HG03342 (cell line): ENCODE measurements around the gene SNRNP25.
"Not testable (repeated sequence)": the region's sequence is repeated elsewhere in the genome, so short reads cannot be mapped to it uniquely, and the experiment has no call there.

ENCODE experiments used
- ATAC-seq: cut with Tn5 transposase; IDR thresholded peaks from one replicate; pipeline ENCODE4 v1.9.1; 2021; ENCODE audit warnings: mild to moderate bottlenecking, moderate library complexity; ENCODE audit not compliant: unreplicated experiment

The SNRNP25 gene

DNA sequence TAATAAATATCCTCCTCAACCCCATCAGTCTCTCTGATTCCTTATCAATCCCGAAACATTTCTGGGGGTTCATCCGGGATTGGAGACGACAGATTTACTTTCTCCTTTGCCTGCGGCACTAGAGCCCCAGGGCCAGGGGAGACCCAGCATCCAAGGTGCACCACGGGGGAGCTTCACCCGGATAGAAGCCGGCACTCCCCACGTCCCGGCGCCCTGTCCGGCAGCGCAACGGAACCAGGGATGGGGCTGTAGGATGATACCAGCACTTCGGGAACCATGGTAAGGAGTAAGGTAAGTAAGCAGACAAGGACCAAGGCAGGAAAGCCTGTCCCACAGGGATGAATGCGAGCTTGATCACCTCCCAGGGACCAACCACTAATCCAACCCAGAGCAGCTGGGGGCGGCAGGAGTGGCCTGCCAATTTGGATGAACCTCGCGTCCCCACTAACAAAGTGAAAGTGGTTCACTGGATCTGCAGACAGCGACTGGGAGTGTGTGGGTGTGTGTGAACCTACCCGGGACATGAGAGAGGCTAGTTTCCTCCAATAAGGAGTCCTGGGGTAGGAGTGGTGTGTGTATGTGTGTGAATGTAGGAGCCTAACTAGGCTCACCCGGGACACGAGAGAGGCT, 12.1 kb upstream of the SNRNP25 start:
- no peak for ATAC-seq

DNA sequence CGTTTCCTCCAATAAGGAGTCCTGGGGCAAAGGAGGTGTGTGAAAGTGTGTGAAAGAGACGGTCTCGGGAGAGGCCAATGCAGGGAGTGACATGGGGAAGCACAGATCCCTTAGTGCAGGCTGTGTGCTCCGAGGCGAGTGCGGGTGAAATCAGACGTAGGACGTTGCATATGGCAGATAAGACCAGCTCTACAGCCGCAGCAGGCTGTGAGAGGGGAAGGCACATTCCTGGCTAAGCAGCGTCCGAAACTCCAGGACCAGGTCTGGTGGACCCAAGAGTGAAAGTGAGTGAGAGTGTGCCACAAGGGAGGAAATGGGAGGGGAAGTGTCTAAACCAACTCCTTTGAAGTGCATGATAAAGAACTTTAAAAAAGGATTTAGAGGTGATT, 11.6 kb upstream of the SNRNP25 start:
- no peak for ATAC-seq

DNA sequence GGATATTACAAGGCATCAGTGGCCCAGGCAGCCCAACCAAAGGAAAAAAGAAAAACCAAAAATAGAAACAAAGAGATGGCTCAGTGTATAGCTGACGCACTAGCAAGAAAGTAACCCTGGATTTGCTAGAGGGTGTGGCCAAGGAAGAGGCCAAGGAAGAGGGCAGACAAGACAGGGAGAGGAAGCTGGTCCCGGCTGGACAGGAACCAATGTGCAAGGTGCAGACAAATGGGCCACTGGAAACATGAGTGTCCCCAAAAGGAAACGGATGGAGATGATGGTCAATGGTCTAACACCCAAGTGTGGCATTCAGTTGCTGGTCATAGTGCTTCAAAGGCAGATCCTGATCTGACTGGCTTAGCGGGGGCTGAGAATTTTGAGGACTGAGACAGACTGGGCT, 10.9 kb upstream of the SNRNP25 start:
- no peak for ATAC-seq

DNA sequence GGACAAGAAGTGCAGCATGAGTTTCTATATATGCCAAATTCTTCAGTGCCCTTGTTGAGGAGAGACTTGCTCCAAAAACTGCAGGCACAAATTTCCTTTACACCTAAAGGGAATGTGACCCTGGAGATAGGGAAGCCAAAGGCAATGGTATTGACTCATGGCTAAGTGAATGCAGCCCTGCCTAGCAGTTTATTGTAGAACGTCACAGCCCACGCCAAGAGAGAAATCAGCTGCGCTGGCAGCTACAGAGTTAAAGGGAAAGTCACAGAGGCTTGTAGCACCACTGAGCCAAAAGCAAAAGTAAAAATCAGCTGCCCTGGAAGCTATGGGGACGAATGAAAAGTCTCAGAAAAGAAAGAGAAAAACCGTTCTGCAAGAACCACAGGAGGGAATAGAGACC, 10.3 kb upstream of the SNRNP25 start:
- no peak for ATAC-seq

DNA sequence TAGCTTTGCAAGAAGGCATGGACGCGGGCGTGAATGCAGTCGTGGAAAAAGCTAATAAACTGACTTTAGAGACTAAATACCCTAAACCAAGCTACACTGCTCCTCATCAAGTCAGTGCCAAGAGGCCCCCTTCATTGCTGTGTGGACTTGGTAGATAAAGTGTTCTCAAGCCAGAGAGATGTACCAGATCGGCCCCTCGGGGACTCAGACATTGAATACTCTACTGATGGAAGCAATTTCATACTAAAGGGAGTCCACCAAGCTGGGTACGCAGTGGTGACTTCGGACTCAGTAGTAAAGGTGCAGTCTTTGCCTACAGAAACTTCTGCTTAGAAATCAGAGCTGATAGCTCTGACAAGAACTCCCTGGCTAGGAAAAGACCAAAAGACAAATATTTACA, 9.0 kb upstream of the SNRNP25 start:
- no peak for ATAC-seq

DNA sequence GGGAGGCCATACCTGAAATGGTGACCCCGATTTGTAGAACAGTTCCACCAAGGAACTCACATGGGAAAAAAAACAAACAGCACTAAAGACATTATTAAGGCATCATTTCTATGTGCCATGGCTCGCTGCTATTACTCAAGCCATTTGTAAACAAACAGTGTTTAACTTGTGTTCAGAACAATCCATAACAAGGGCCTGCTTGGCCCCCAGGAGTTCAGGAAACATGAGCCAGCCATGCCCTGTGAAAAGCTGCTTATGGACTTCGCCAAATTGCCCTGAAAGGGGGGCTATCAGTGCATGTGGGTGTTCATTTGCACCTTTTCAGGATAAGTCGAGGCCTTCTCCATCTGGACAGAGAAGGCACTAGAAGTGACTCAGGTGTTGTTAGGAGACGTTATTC, 8.2 kb upstream of the SNRNP25 start:
- no peak for ATAC-seq

DNA sequence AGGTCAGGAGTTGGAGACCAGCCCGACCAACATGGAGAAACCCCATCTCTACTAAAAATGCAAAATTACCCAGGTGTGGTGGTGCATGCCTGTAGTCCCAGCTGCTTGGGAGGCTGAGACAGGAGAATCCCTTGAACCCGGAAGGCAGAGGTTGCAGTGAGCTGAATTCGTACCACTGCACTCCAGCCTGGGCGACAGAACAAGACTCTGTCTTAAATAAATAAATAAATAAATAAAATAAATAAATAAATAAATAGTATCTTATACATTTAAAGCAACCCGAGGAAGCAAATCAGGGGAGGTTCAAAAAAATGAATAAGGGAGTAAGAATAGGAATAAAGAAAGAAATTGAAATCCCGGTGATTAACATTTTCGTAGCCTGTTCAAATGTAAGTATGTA, 7.1 kb upstream of the SNRNP25 start:
- not testable (repeated sequence) for ATAC-seq

DNA sequence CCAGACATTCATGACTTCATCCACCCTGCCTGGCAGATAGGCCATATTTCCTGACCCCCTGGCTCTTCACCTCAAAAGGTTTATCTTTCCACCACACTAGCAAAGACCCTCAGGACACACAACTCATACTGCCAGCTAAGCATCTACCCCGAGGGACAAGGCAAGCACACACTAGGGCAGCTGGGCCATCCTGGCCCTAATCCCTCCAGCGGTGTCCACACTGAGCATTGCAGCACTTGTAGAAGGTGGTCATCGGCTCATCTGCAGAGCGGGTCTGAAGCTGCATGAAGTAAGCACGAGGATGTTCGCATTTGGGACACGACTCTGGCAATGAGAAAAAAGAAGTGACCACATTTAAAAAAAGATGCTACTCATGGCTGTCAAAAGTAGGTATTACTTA, 6.4 kb upstream of the SNRNP25 start:
- no peak for ATAC-seq

DNA sequence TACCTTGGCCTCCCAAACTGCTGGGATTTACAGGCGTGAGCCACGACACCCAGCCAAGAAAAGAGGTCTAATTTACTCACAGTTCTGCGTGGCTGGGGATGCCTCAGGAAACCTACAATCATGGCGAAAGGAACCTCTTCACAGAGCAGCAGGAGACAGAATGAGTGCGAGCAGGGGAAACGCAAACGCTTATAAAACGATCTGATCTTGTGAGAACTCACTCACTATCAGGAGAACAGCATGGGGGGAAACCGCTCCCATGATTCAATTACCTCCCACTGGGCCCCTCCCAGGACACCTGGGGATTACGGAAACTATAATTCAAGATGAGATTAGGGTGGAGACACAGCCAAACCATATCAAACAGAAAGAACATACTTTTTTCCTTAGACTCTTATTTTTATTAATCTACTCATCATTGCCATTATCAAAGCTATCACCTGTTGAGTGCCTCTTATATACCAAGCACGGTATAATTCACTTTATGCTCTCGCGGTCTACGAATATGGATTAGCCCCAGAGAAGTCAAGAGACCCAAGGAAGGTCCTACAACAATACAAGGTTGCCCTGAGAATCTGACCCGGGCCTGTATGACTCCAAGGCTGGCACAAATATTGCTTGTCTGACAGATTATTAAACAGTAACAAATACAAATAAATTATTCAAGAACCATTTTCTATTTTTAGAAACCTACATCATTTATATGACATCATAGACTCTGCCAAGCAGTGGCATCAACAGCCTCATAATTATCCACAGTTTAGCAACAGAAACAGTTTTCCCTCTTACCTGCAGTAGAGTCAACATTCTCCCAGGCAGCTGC, 2.6 kb upstream of the SNRNP25 start:
- ATAC-seq, result no peak

DNA sequence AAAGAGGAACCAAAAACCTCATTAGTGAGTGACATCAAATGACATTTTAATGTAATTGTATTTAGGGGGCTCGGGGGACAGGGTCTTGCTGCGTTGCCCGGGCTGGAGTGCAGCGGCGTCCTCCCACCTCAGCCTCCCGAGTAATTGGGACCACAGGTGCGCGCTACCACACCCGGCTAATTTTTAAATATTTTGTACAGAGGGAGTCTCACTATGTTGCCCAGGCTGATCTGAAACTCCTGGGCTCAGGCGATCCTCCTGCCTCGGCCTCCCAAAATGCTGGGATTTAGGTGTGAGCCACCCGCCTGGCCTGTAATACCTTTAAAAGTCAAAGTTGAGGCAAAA, 581 bp downstream of the SNRNP25 start:
- no peak for ATAC-seq

DNA sequence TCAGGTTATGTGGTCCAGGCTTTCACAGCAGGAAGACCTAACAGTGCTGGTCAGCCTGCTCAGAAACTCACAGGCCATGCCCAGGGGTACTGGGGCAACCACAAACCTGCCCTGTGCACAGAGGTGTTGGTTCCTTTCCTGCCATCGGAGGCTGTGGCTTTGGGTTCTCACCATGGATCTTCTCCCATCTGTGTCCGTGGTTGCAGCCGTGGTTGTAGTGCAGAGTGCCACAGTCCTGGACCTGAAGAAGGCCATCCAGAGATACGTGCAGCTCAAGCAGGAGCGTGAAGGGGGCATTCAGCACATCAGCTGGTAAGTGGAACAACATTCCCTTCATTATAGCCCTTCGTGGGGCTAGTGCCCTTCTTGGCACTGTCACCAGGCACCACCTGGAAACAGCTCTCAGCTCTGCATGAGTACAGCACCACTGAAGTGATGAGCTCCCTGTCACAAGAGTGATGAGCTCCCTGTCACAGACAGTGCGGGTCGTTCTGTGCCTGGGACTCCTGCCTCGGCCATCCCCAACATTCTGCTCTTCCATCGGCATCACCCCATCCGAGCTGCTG, 2.0 kb downstream of the SNRNP25 start:
- no peak for ATAC-seq

DNA sequence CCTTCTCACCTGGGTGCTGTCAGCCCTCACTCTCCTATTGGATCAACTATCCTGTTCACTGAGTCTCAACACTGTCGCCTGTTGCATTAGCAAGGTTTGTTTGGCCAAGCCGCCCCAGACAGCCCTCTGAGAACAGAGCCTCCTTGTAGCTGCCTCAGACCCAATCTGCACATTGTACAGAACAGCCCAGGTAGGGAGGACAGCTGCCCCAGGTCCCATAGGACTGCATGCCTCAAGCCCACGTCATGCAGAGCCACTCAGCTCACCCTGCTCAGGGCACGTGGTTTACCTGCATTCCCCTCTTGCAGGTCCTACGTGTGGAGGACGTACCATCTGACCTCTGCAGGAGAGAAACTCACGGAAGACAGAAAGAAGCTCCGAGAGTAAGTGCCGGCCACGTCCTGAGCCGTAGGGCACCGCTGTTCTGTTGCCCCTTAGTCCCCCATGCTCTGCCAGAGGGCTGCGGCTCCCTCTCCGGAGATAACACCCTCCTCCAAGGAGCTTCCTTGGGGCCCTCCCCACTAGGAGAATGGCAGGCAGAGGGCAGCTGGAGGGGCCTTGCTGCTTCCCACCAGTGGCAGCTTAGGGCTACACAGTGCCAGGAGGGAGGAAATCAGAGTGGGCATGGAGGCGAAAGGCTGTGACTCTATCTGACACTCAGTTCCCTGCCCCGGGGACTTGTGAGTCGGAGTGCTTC, 2.8 kb downstream of the SNRNP25 start:
- ATAC-seq, result no peak

DNA sequence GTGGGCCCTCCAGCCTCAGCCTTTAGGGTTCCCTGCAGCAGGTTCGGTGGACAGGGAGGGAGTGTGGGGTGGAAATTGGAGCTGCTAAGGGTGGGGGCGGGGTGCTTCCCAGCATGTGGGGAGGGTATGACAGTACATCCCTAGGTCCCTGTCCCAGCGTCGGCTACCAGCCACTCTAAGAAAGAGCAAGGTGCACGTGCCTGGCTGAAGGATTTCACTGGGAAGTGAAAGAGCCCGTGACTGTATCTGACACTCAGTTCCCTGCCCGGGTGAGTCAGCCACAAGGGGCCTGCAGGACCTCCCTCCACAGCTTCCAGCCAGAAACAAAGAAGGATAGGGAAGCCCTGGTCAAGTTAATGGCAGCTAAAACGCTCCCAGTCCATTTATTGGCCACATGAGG, 4.1 kb downstream of the SNRNP25 start:
- ATAC-seq, result no peak

DNA sequence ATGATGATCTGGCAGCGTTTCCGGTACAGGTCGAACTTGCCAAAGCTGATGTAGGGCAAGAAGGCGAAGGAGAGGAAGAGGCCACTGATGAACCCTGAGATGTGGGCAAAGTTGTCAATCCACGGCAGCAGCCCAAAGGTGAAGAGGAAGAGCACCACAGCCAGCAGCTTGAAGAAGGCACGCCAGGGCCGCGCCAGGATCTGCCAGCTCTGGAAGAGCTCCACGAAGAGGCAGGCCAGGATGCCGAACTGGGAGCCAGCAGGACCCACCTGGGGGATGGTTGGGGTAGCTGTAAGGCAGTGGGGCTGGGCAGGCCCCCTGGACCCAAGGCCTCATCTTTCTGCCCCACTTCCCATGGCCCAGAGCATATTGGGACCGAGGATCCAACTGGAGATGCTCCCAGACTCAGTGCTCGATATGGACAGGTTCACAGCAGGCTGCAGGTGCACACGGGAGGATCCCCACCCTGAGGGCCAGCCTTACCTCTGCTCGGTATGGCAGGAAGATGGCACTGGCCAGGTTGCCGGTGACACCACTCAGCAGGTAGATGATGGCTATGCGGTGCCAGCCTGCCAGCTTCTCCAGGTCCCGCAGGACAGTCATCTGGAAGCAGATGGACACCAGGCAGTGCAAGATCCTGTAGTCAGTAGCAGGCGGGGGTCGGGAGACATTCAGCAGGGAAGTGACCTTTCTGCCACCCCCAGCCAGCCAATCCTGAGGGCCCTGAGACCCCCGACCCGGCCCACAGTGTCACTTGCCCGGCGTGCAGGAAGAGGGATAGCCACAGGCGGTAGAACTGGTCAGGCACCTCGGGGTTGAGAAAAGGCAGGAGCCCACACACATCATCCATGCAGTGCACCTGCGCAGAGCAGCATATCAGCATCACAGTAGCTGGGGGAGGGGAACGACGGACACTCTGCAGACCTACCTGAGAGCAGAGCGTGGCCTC, 5.1 kb downstream of the SNRNP25 start:
- ATAC-seq, result no peak

DNA sequence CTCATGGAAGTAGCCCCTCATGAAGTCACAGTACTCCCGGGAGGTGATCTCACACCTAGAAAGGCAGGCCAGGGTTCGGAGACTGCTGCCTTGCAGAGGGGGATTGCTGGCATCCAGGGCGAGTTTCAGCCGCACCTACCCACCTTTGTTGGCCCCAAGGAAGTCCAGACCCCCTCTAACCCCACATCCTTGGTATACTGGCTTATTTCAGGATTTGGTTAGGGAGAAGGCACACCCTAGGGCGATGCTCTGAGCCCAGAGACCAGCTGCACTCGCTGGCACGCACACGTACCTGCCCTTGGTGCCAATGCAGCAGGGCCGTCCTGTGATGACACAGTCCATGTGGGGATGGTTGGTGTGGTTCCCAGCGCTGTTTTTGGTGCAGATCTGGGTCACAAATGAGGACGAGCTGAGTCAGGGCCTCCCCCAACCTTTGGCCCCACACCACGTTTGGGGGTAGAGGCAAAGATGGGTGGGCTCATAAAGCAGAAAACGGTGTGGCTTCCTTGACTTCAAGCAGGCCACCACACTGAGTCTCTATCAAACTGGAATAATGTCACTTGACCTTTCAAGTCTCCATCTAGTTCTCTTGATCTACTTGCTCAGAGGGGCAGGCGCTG, 5.9 kb downstream of the SNRNP25 start:
- ATAC-seq, result no peak

DNA sequence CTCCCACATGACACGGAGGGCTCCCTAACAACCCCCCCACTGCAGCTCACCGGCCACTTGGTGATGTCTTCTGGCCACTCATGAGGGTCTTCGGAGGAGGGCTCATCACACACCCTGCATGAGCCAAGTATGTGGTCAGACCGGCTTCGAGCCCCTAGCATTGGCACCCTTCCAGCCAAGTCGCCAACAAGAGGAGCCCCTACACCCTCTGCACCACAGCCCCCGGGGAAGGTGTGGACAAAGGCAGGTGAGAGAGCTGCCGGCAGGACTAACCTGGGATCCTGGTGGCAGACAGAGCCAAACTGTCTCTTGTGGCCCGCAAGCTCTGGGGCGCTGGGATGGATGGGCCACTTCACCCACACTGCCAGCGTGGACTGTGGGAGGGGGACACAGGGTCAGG, 6.5 kb downstream of the SNRNP25 start:
- ATAC-seq, result no peak

DNA sequence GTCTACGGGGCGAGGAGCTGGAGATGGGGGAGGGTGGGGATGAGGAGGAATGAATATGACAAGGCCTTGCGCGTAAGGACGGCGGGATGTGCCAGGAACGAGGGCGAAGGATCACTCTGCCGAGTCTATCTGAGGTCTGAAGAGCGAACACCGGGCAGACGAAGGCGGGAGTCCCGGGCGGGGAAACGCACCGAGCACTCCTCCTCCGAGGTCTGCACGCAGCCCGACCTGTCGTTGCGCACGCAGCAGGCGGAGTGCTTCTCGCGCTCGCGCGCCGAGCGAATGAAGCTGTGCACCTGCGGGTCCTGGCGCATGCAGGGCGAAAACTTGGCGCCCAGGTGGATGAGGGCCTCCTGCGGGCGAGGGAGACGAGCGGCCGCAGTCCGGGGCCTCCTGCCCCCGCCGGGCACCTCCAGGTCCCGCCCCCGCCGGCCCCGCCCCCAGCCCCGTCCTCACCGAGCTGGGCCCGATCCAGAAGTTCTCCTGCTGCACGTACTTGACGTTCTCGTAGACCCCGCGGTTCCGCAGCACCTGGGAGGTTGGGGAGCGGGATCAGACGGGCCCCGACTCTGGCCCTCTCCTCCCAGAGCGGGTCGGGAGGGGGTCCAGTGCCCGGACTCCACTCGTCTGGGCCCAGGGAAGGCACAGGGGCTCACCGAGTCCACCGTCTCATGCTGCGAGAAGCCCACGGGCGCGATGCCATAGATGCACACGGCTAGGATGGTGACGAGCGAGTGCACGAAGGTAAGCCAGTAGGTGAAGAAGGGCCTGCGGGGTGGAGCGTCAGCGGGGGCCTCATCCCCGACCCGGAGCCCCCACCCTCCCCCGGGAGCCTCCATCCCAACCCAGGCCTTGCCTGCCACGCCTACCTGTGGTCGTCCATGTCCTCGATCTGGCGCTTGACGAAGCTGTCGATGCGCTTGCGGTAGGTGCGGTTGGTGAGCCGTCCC, 7.6 kb downstream of the SNRNP25 start:
- ATAC-seq, result no peak

DNA sequence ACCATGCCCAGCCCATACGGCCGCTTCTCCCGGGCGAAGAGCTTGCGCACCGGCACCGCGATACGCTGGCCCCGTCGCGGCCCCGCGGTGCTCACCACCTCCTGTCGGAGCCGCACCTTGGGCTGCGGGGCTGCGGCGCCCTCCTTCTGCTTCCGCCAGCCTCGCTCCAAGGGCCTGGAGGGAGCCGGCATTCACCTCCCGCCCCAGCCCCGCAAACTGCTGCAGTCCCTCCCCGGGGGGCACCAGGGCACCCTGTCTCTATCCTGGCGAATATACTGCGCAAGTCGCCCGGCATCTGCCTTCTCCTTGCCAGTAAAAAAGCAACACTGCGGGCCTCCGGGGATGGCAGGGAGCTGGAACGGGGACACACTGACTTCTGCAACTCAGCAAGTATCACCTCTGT, 8.3 kb downstream of the SNRNP25 start:
- no peak for ATAC-seq

DNA sequence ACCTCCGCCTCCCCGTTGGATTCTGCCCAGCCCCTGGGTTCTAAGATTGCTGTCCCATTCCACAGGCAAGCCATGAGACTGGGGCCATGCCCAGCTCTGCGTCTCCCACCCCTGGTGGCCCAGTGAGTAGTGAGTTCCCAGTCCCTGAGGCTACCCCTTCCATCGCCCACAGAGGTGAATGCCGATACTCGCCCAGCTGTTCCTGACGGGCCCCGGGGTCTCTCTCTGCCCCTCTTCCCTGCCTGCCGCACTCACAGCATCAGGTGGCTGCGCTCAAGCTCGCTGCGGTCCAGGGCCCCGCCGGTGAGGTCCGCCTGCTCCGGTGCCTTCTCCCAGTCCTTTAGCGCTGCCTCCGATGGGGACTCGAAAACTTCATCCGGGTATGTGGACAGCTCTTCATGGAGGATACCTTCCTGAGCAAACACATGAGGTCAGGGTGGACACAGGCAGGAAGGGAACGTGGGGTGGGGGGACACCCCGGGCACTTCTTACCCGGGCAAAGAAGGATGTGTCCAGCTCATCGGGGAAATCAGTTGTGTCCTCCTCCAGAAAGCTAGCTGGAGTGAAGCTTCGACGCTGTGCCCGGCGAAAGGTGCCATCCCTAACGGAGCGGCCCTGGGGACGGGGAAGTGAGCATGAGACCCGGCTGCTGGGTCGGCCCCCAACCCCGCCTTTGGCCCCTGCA, 8.8 kb downstream of the SNRNP25 start:
- ATAC-seq, result no peak
